OCI-LY7 (cell line): Measurements from ENCODE around the gene MAP4. TPM values are rescaled to one million over a fixed set of nuclear protein-coding genes. Genes with fewer than 3 reads are reported as not detected.

Experiments
- BruUV-seq: library from RNA; stranded (reverse); fragments of 400-500 nt; replicated peaks from 2 replicates; lab custom pipeline; 2021; lab: Mats Ljungman, UMichigan
- CTCF ChIA-PET: fragments of 300-600 bp; sonication (Branson Sonifier 250); formaldehyde crosslinking; loops from one replicate; lab custom pipeline; 2022; ENCODE audit warnings: antibody characterized with exemption; ENCODE audit not compliant: unreplicated experiment; lab: Charles Lee
- POLR2A ChIA-PET: fragments of 300-600 bp; sonication (Branson Sonifier 250); formaldehyde crosslinking; loops from one replicate; lab custom pipeline; 2022; ENCODE audit warnings: antibody characterized with exemption; lab: Charles Lee
- DNase-seq: peaks from one replicate; pipeline ENCODE4 v3.0.0-alpha.2; 2015; ENCODE audit warnings: low spot score
- H2AFZ ChIP-seq: fragments of 200-600 bp; sonication (generic), shearing (Covaris generic); 2 replicates; pipeline ENCODE4 v1.6.1; 2014; ENCODE audit warnings: mild to moderate bottlenecking, antibody characterized with exemption, low read length, moderate library complexity
- H3K27ac ChIP-seq: fragments of 200-600 bp; sonication (generic); 2 replicates; pipeline ENCODE4 v1.5.1; 2014; ENCODE audit warnings: mixed run types, low read depth, mild to moderate bottlenecking, moderate library complexity, low read length, inconsistent platforms; ENCODE audit not compliant: poor library complexity, severe bottlenecking
- H3K36me3 ChIP-seq: fragments of 200-600 bp; sonication (generic); 2 replicates; pipeline ENCODE4 v1.6.1; 2014; ENCODE audit warnings: mild to moderate bottlenecking, antibody characterized with exemption, low read length, moderate library complexity, mixed read lengths; ENCODE audit not compliant: insufficient read depth
- H3K4me1 ChIP-seq: fragments of 200-600 bp; sonication (generic); 2 replicates; pipeline ENCODE4 v1.5.1; 2014; ENCODE audit warnings: mild to moderate bottlenecking, low read length; ENCODE audit not compliant: insufficient read depth, poor library complexity, severe bottlenecking
- H3K4me2 ChIP-seq: fragments of 200-600 bp; sonication (generic); 2 replicates; pipeline ENCODE4 v1.6.1; 2014; ENCODE audit warnings: mild to moderate bottlenecking, low read length
- H3K4me3 ChIP-seq: fragments of 200-600 bp; sonication (generic); 2 replicates; pipeline ENCODE4 v1.5.1; 2014; ENCODE audit warnings: mild to moderate bottlenecking, low read depth, low read length; ENCODE audit not compliant: poor library complexity, severe bottlenecking
- H3K79me2 ChIP-seq: fragments of 200-600 bp; sonication (generic); 2 replicates; pipeline ENCODE4 v1.6.1; 2016; ENCODE audit warnings: low read depth, mild to moderate bottlenecking, low read length, moderate library complexity, mixed read lengths; ENCODE audit not compliant: insufficient read depth
- H3K9me2 ChIP-seq: fragments of 200-600 bp; sonication (generic); 2 replicates; pipeline ENCODE4 v1.6.1; 2016; ENCODE audit warnings: mild to moderate bottlenecking, low read length, mixed read lengths; ENCODE audit not compliant: insufficient read depth
- H3K9me3 ChIP-seq: fragments of 200-600 bp; sonication (generic); 2 replicates; pipeline ENCODE4 v1.6.1; 2014; ENCODE audit warnings: mild to moderate bottlenecking, mixed run types, low read length, mixed read lengths
- H4K20me1 ChIP-seq: fragments of 200-600 bp; sonication (generic); 2 replicates; pipeline ENCODE4 v1.6.1; 2014; ENCODE audit warnings: mild to moderate bottlenecking, antibody characterized with exemption, low read length, moderate library complexity, mixed read lengths; ENCODE audit not compliant: insufficient read depth
- EZH2phosphoT487 ChIP-seq: fragments of 200-600 bp; sonication (generic); IDR thresholded peaks from 2 replicates; pipeline ENCODE4 v1.6.1; 2018; ENCODE audit warnings: low read depth, borderline replicate concordance, mild to moderate bottlenecking, mixed run types, antibody characterized with exemption, low read length, moderate library complexity, mixed read lengths
- intact Hi-C: fragments of 100-400 bp; cut with micrococcal nuclease; formaldehyde crosslinking; loops from one replicate; pipeline ENCODE4 v1.10.0; 2022; ENCODE audit not compliant: unreplicated experiment
- total RNA-seq, 2 experiments: library from RNA; depleted of rRNA in 1 of 2; stranded (reverse); fragments of >200 nt in 1 of 2; shearing (Covaris generic) in 1 of 2; gene quantifications; 2 replicates each; pipeline ENCODE4 v1.2.3, GENCODE V29; 2014 to 2022
- TF ChIP-seq, protein P1 (sequence below): fragments of 200-600 bp; sonication (generic); conservative IDR thresholded peaks from 2 replicates; pipeline ENCODE4 v1.5.1; 2014; ENCODE audit warnings: mild to moderate bottlenecking, antibody characterized with exemption, low read length, moderate library complexity, mixed read lengths

MAP4 gene
- total RNA-seq, 2 experiments from 2014 or later = 26.1 to 78.4 TPM

DNA sequence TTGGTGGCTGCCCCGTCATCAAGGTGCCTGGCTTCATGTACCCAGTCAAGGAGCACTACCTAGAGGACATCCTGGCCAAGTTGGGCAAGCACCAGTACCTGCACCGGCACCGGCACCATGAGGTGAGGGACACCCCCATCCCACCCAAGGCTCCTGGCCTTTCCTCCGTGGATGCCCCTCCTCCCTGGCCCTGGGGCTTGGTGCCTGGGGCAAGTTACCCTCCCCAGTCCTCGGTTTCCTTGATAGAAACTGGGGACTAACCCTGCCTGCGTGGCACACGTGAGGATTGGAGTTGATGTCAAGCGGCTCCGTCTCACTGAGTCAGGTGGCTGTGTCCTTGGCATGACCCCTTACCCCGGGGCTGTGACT is 169.4 kb downstream of the MAP4 start:
- Histone ChIP-seq H3K27ac (no peak overlapping the region), H3K9me3 (no peaks in the 10 kb centered on the region), H3K9me2 (no peaks in the 10 kb centered on the region), H3K4me1 (no peaks in the 10 kb centered on the region), H4K20me1 (no peaks in the 10 kb centered on the region), H2AFZ (no peak overlapping the region), H3K4me2 (no peak overlapping the region), H3K36me3 (peaks cover 99% of the 10 kb centered on the region), H3K4me3 (no peak overlapping the region), H3K79me2 (no peaks in the 10 kb centered on the region)
- no TSS peak for BruUV-seq
- intact Hi-C loops = no loop called here
- POLR2A ChIA-PET = no interaction called here
- CTCF ChIA-PET = no interaction called here
- TF ChIP-seq EZH2phosphoT487 = no peak
- no peak for DNase-seq

DNA sequence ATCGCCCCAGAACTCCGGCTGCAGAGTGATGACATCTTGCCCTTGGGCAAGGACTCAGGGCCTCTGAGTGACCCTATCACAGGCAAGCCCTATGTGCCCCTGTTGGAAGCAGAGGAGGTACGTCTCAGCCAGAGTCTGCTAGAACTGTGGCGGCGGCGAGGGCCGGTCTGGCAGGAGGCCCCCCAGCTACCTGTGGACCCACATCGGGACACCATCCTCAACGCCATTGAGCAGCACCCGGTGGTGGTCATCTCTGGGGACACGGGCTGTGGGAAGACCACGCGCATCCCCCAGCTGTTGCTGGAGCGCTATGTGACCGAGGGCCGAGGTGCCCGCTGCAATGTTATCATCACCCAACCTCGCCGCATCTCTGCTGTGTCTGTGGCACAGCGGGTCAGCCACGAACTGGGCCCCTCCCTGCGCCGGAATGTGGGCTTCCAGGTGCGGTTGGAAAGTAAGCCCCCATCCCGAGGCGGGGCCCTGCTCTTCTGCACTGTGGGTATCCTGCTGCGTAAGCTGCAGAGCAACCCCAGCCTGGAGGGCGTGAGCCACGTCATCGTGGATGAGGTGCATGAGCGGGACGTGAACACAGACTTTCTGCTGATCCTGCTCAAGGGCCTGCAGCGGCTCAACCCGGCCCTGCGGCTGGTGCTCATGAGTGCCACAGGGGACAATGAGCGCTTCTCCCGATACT is 169.9 kb downstream of the MAP4 start:
- no peak overlapping the region for H3K4me2 ChIP-seq
- peaks cover 99% of the 10 kb centered on the region for H3K36me3 ChIP-seq
- ChIA-PET POLR2A (no interaction called here), CTCF (no interaction called here)
- no peak for TF ChIP-seq EZH2phosphoT487
- TF ChIP-seq, protein P1, sequence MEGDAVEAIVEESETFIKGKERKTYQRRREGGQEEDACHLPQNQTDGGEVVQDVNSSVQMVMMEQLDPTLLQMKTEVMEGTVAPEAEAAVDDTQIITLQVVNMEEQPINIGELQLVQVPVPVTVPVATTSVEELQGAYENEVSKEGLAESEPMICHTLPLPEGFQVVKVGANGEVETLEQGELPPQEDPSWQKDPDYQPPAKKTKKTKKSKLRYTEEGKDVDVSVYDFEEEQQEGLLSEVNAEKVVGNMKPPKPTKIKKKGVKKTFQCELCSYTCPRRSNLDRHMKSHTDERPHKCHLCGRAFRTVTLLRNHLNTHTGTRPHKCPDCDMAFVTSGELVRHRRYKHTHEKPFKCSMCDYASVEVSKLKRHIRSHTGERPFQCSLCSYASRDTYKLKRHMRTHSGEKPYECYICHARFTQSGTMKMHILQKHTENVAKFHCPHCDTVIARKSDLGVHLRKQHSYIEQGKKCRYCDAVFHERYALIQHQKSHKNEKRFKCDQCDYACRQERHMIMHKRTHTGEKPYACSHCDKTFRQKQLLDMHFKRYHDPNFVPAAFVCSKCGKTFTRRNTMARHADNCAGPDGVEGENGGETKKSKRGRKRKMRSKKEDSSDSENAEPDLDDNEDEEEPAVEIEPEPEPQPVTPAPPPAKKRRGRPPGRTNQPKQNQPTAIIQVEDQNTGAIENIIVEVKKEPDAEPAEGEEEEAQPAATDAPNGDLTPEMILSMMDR = no peak
- no peak overlapping the region for H3K27ac ChIP-seq
- intact Hi-C loops = no loop called here
- no peak overlapping the region for H2AFZ ChIP-seq
- no peak overlapping the region for H3K4me3 ChIP-seq
- no peaks in the 10 kb centered on the region for H3K9me3 ChIP-seq
- H3K9me2 ChIP-seq = no peaks in the 10 kb centered on the region
- BruUV-seq = no TSS peak
- DNase-seq = no peak
- no peaks in the 10 kb centered on the region for H3K4me1 ChIP-seq
- H4K20me1 ChIP-seq = no peaks in the 10 kb centered on the region
- no peaks in the 10 kb centered on the region for H3K79me2 ChIP-seq

DNA sequence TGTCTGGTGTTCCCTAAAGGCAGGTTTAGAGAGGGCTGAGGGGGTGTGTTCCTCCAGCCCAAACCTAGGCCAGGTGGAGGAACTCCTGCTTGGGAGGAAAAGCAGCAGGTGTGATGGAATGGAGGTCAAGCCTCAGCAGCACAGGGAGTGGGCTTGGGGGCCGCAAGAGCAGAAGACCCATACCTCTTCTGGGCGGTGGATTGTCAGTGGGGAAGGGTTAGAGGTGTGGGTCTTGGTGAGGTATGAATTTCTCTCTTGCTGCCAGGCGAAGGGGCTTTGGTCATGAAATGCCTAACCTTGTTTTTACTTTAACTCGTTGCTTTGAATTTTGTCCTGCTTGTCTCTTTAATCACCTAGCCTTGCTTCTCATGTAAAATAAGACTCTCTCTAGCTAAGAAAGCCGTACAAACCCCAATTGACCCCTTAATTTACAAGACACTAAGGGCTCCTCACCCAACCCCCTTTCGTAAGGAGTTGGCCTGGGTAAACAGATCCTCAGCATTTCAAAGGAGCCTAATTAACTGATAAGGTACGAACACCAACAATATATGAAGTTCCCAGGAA is 174.3 kb downstream of the MAP4 start:
- intact Hi-C loops = no loop called here
- Histone ChIP-seq H3K4me2 (no peak overlapping the region), H3K9me3 (no peaks in the 10 kb centered on the region), H2AFZ (no peak overlapping the region), H3K4me3 (no peak overlapping the region), H3K27ac (no peak overlapping the region), H3K36me3 (peaks cover 98% of the 10 kb centered on the region), H3K9me2 (no peaks in the 10 kb centered on the region), H3K4me1 (no peaks in the 10 kb centered on the region), H4K20me1 (no peaks in the 10 kb centered on the region), H3K79me2 (no peaks in the 10 kb centered on the region; the same call in 1 of the 2 replicates)
- BruUV-seq = no TSS peak
- DNase-seq = no peak
- TF ChIP-seq EZH2phosphoT487 = no peak
- TF ChIP-seq, protein P1 = no peak
- CTCF ChIA-PET = no interaction called here
- POLR2A ChIA-PET = no interaction called here
